A549 (cell line): ENCODE measurements around the gene ANKDD1A. TPM values are rescaled to one million over a fixed set of nuclear protein-coding genes. Genes with fewer than 3 reads are reported as not detected.

ENCODE experiments used
- ATAC-seq, 2 experiments: fragments of 200-7000 bp in 1 of 2; fragments of >200 bp in 1 of 2; cut with Nextera tagmentation in 1 of 2; cut with Tn5 transposase in 1 of 2; 3 replicates each; pipeline versions ENCODE4 v1.8.0 to v1.9.1; 2018 to 2020; ENCODE audit warnings: mild to moderate bottlenecking in 1 of 2, moderate library complexity in 1 of 2
- CTCF ChIA-PET: fragments of 300-600 bp; sonication (Branson Sonifier 250); formaldehyde crosslinking; extraction: SDS; loops from one replicate; lab custom pipeline; 2021; ENCODE audit warnings: antibody characterized with exemption, inconsistent platforms; lab: Yijun Ruan, JAX
- POLR2A ChIA-PET: fragments of 350-600 bp; formaldehyde crosslinking; extraction: SDS; loops from one replicate; lab custom pipeline; 2021; ENCODE audit warnings: antibody characterized with exemption, inconsistent platforms; lab: Yijun Ruan, JAX
- DNase-seq, 2 experiments: peaks; one replicate each; pipeline versions ENCODE4 v3.0.0 to v3.0.0-alpha.2; 2011 to 2016; ENCODE audit warnings: low read depth in 1 of 2, low spot score in 1 of 2
- FAIRE-seq: peaks from 2 replicates; lab custom pipeline; 2011; peaks lifted over from hg19 to GRCh38; lab: Jason Lieb, UNC
- H3K27ac ChIP-seq, 2 experiments: fragments of >200 bp; sonication (Bioruptor Twin); formaldehyde crosslinking; 3 replicates each; pipeline ENCODE4 v1.5.1; 2016 to 2017
- H3K4me1 ChIP-seq: fragments of >200 bp; sonication (Bioruptor Twin); formaldehyde crosslinking; 3 replicates; pipeline ENCODE4 v1.6.1; 2016
- H3K4me2 ChIP-seq: fragments of >200 bp; sonication (Bioruptor Twin); formaldehyde crosslinking; 3 replicates; pipeline ENCODE4 v1.6.1; 2016
- H3K4me3 ChIP-seq: fragments of >200 bp; sonication (Bioruptor Twin); formaldehyde crosslinking; 3 replicates; pipeline ENCODE4 v1.5.1; 2016
- H3K9me3 ChIP-seq: fragments of >200 bp; sonication (Bioruptor Twin); formaldehyde crosslinking; 3 replicates; pipeline ENCODE4 v1.6.1; 2016
- CBX2 ChIP-seq: fragments of 200-600 bp; sonication (generic); IDR thresholded peaks from 2 replicates; pipeline ENCODE4 v1.6.1; 2016; ENCODE audit warnings: low read depth, mild to moderate bottlenecking, borderline replicate concordance
- EHF ChIP-seq: fragments of 250-450 bp; sonication (Bioruptor Pico); IDR thresholded peaks from 2 replicates; pipeline ENCODE4 v1.5.0; 2020; ENCODE audit warnings: mild to moderate bottlenecking
- ELK1 ChIP-seq: fragments of 150-350 bp; IDR thresholded peaks from 2 replicates; pipeline ENCODE4 v1.6.1; 2014; ENCODE audit warnings: low read depth, mild to moderate bottlenecking, low read length
- EP300 ChIP-seq, 2 experiments: fragments of >200 bp; sonication (Bioruptor Twin); formaldehyde crosslinking; IDR thresholded peaks; 2 replicates in 1 of 2; 3 replicates in 1 of 2; pipeline ENCODE4 v1.6.1; 2016 to 2017
- ESRRA ChIP-seq: fragments of 150-350 bp; IDR thresholded peaks from 2 replicates; pipeline ENCODE4 v1.6.1; 2014; ENCODE audit warnings: mild to moderate bottlenecking, low read length, borderline replicate concordance
- FOSB ChIP-seq: fragments of 250-450 bp; sonication (Bioruptor Pico); IDR thresholded peaks from 2 replicates; pipeline ENCODE4 v1.5.0; 2020; ENCODE audit warnings: mild to moderate bottlenecking, moderate library complexity
- FOSL2 ChIP-seq, 2 experiments: fragments of 450-650 bp in 1 of 2; fragments of >200 bp in 1 of 2; sonication (Bioruptor Twin) in 1 of 2; formaldehyde crosslinking; IDR thresholded peaks; 2 replicates each; pipeline versions ENCODE4 v1.5.0 to v1.6.1; 2016 to 2020; ENCODE audit warnings: mild to moderate bottlenecking in 1 of 2, moderate library complexity in 1 of 2
- GATA3 ChIP-seq: IDR thresholded peaks from 2 replicates; pipeline ENCODE4 v1.6.1; 2012; ENCODE audit warnings: borderline replicate concordance
- HEYL ChIP-seq: fragments of 250-450 bp; sonication (Bioruptor Pico); IDR thresholded peaks from 2 replicates; pipeline ENCODE4 v1.8.0; 2021; ENCODE audit warnings: mild to moderate bottlenecking, moderate library complexity
- HMGXB4 ChIP-seq: fragments of 250-450 bp; sonication (Bioruptor Pico); IDR thresholded peaks from 2 replicates; pipeline ENCODE4 v1.5.0; 2021; ENCODE audit warnings: mild to moderate bottlenecking, moderate library complexity, borderline replicate concordance
- HOXB5 ChIP-seq: fragments of 250-450 bp; sonication (Bioruptor Pico); IDR thresholded peaks from 2 replicates; pipeline ENCODE4 v1.5.0; 2020; ENCODE audit warnings: mild to moderate bottlenecking, moderate library complexity
- JUNB ChIP-seq: fragments of >200 bp; sonication (Bioruptor Twin); formaldehyde crosslinking; IDR thresholded peaks from 2 replicates; pipeline ENCODE4 v1.6.1; 2016
- KDM1A ChIP-seq: fragments of 200-600 bp; sonication (generic); IDR thresholded peaks from 2 replicates; pipeline ENCODE4 v1.6.1; 2016; ENCODE audit warnings: low read depth, mild to moderate bottlenecking
- KDM5A ChIP-seq: fragments of 200-600 bp; sonication (generic); IDR thresholded peaks from 2 replicates; pipeline ENCODE4 v1.6.1; 2016; ENCODE audit warnings: antibody characterized with exemption, mild to moderate bottlenecking
- MAFK ChIP-seq: fragments of 450-650 bp; IDR thresholded peaks from 2 replicates; pipeline ENCODE4 v1.6.1; 2014; ENCODE audit not compliant: partially characterized antibody
- NPAS2 ChIP-seq: fragments of 250-450 bp; sonication (Bioruptor Pico); IDR thresholded peaks from 2 replicates; pipeline ENCODE4 v1.8.0; 2022; ENCODE audit warnings: mild to moderate bottlenecking, moderate library complexity, borderline replicate concordance
- POLR2A ChIP-seq: IDR thresholded peaks from 2 replicates; pipeline ENCODE4 v1.6.1; 2012; ENCODE audit warnings: mild to moderate bottlenecking, low read length
- POLR2AphosphoS2 ChIP-seq: conservative IDR thresholded peaks from 2 replicates; pipeline ENCODE4 v1.6.1; 2012; ENCODE audit warnings: low read length, improper control_type of control experiment, inconsistent platforms
- RARB ChIP-seq: fragments of 250-450 bp; sonication (Bioruptor Pico); IDR thresholded peaks from 2 replicates; pipeline ENCODE4 v1.8.0; 2021; ENCODE audit warnings: mild to moderate bottlenecking, moderate library complexity
- REST ChIP-seq: fragments of 200-600 bp; sonication (generic); IDR thresholded peaks from 2 replicates; pipeline ENCODE4 v1.6.1; 2016; ENCODE audit warnings: antibody characterized with exemption, mild to moderate bottlenecking, moderate library complexity
- RFX5 ChIP-seq: fragments of 450-650 bp; IDR thresholded peaks from 2 replicates; pipeline ENCODE4 v1.7.1; 2014; ENCODE audit warnings: antibody characterized with exemption, mild to moderate bottlenecking, moderate library complexity
- RNF2 ChIP-seq: fragments of 200-600 bp; sonication (generic); IDR thresholded peaks from 2 replicates; pipeline ENCODE4 v1.6.1; 2016; ENCODE audit warnings: low read depth, mild to moderate bottlenecking, antibody characterized with exemption, moderate library complexity, borderline replicate concordance
- SREBF2 ChIP-seq: fragments of 450-650 bp; IDR thresholded peaks from 2 replicates; pipeline ENCODE4 v1.6.1; 2014; ENCODE audit warnings: mild to moderate bottlenecking, moderate library complexity
- TFCP2L1 ChIP-seq: fragments of 250-450 bp; sonication (Bioruptor Pico); IDR thresholded peaks from 2 replicates; pipeline ENCODE4 v1.5.0; 2021; ENCODE audit warnings: mild to moderate bottlenecking
- TP53 ChIP-seq: fragments of 250-450 bp; sonication (Bioruptor Pico); IDR thresholded peaks from 2 replicates; pipeline ENCODE4 v1.5.0; 2021; ENCODE audit warnings: mild to moderate bottlenecking, moderate library complexity
- ZFP36 ChIP-seq: fragments of 450-650 bp; IDR thresholded peaks from 2 replicates; pipeline ENCODE4 v1.6.1; 2014; ENCODE audit warnings: borderline replicate concordance; ENCODE audit not compliant: partially characterized antibody
- WGBS: methylation state at CpG from one replicate; pipeline ENCODE4 v1.1.6; 2017; ENCODE audit errors: missing lambda C conversion rate; 5-methylcytosine and 5-hydroxymethylcytosine counted together
- polyA plus RNA-seq, 4 experiments: library from polyadenylated mRNA; depleted of rRNA in 3 of 4; stranded (reverse); fragments of >200 nt; fragmentation: RNase III in 1 of 4; extraction: RNeasy Plus Mini Kit Qiagen cat#74134 plus additional on column Dnase treatment in 1 of 4; gene quantifications; 2 replicates in 3 of 4; 3 replicates in 1 of 4; pipeline ENCODE4 v1.2.3, GENCODE V29; 2011 to 2017

ANKDD1A gene
- polyA plus RNA-seq, 2 of the 4 experiments (the other 2 are of a cell fraction): 2.7 to 2.8 TPM

- TF ChIP-seq HMGXB4 (CRISPR knock-in tag) (no peak), HOXB5 (no peak), RARB (CRISPR knock-in tag) (no peak), REST (no peak), SREBF2 (no peak), GATA3 (no peak), HEYL (CRISPR knock-in tag) (no peak), EHF (no peak), ZFP36 (no peak)
- ATAC-seq (no peak), FAIRE-seq (no peak), DNase-seq (no peak)
- Histone ChIP-seq H3K4me1 (peaks cover 5% of the 10 kb centered on the region; the same call in 2 of the 3 replicates), H3K27ac (no peak overlapping the region), H3K9me3 (no peaks in the 10 kb centered on the region), H3K4me2 (no peak overlapping the region), H3K4me3 (no peak overlapping the region)
- CTCF ChIA-PET: interaction anchor here (0.9 to 3.4 kb wide), 7 partner anchors 10 to 187 kb away, joined by 3 to 21 read pairs (median 3); no protein-coding TSS in a partner anchor
- 76% methylated on average over 13 of the region's 13 CpGs for WGBS
- POLR2A ChIA-PET: no interaction called here
These were observed 4.0 kb downstream of the ANKDD1A start for GRCh38 chr15:64915518-64916227.

GRCh38 chr15:64916365-64916764 is 4.7 kb downstream of the ANKDD1A start:
- 79% methylated on average over 2 of the region's 2 CpGs for WGBS
- Histone ChIP-seq H3K27ac (no peak overlapping the region), H3K4me3 (no peak overlapping the region), H3K4me1 (no peaks in the 10 kb centered on the region; the same call in 2 of the 3 replicates), H3K9me3 (no peaks in the 10 kb centered on the region), H3K4me2 (no peak overlapping the region)
- CTCF ChIA-PET: interaction anchor here (0.6 to 3.4 kb wide), 4 partner anchors 10 to 173 kb away, joined by 3 to 21 read pairs (median 4); no protein-coding TSS in a partner anchor
- no peak for TF ChIP-seq TFCP2L1 (CRISPR knock-in tag)
- TF ChIP-seq GATA3: no peak
- TF ChIP-seq NPAS2 (CRISPR knock-in tag): no peak
- no peak for TF ChIP-seq ESRRA
- TF ChIP-seq JUNB: no peak
- TF ChIP-seq ZFP36: no peak
- no peak for TF ChIP-seq FOSB (CRISPR knock-in tag)
- TF ChIP-seq KDM1A: no peak
- no peak for TF ChIP-seq EP300 (IDR thresholded peaks at IDR 0.05)
- no peak for TF ChIP-seq RFX5
- ATAC-seq (no peak), DNase-seq (no peak), FAIRE-seq (no peak)
- POLR2A ChIA-PET: no interaction called here

- Histone ChIP-seq H3K4me1 (no peaks in the 10 kb centered on the region; the same call in 2 of the 3 replicates), H3K4me2 (no peak overlapping the region), H3K9me3 (no peaks in the 10 kb centered on the region), H3K4me3 (no peak overlapping the region), H3K27ac (no peak overlapping the region)
- ATAC-seq: no peak
- no peak for DNase-seq
- WGBS: 82% methylated on average over 9 of the region's 9 CpGs
- ChIA-PET POLR2A (no interaction called here), CTCF (interaction anchor here (3.4 kb wide), 1 partner anchor 11 kb away, joined by 21 read pairs; no protein-coding TSS in a partner anchor)
- FAIRE-seq: no peak
- TF ChIP-seq FOSB (CRISPR knock-in tag) (no peak), TP53 (no peak), POLR2AphosphoS2 (no peak), KDM5A (no peak), FOSL2 (IDR thresholded peaks at IDR 0.05) (no peak), FOSL2 (CRISPR knock-in tag; IDR thresholded peaks at IDR 0.05) (no peak), ELK1 (no peak), TFCP2L1 (CRISPR knock-in tag) (no peak), POLR2A (no peak), RNF2 (no peak), CBX2 (no peak), KDM1A (no peak), MAFK (no peak)
These were observed 5.5 kb downstream of the ANKDD1A start for GRCh38 chr15:64917211-64917610.
